ENCODE results near the gene ANKHD1. TPM values are rescaled to one million over a fixed set of nuclear protein-coding genes. Genes with fewer than 3 reads are reported as not detected.

Gene ANKHD1
- total RNA-seq, 1 donor from 2014 or later, result 62.0 TPM

GRCh38 chr5:140509898-140510297, 108.3 kb downstream of the ANKHD1 start:
- no peak for FAIRE-seq

GRCh38 chr5:140513124-140513523, 111.5 kb downstream of the ANKHD1 start:
- FAIRE-seq, result no peak
- DNase-seq (ENCODE audit: low spot score in 2 of 2), result no peak

More at GRCh38 chr5:140509898-140510297, 108.3 kb downstream of the ANKHD1 start:
- DNase-seq (ENCODE audit: low spot score in 2 of 2), result no peak

- FAIRE-seq (no peak), DNase-seq (ENCODE audit: low spot score in 2 of 2) (no peak)
These were observed 122.4 kb downstream of the ANKHD1 start for GRCh38 chr5:140524003-140524402.

- FAIRE-seq (no peak), DNase-seq (ENCODE audit: low spot score in 2 of 2) (no peak)
These were observed 138.6 kb downstream of the ANKHD1 start for GRCh38 chr5:140540227-140540626.

- DNase-seq (ENCODE audit: low spot score in 2 of 2) (no peak), FAIRE-seq (no peak)
These were observed 141.3 kb downstream of the ANKHD1 start for GRCh38 chr5:140542972-140543371.

- no peak for FAIRE-seq
These were observed 143.4 kb downstream of the ANKHD1 start for GRCh38 chr5:140544986-140545385.

GRCh38 chr5:140545606-140546005, 144.0 kb downstream of the ANKHD1 start:
- no peak for DNase-seq (ENCODE audit: low spot score in 2 of 2)
- no peak for FAIRE-seq

More at GRCh38 chr5:140544986-140545385, 143.4 kb downstream of the ANKHD1 start:
- DNase-seq (ENCODE audit: low spot score in 2 of 2), result no peak

- no peak for DNase-seq (ENCODE audit: low spot score in 2 of 2)
- no peak for FAIRE-seq
These were observed 145.3 kb downstream of the ANKHD1 start for GRCh38 chr5:140546851-140547507.

GRCh38 chr5:140547508-140548299, 146.1 kb downstream of the ANKHD1 start, which contains the start of gene EIF4EBP3:
Gene EIF4EBP3, plus strand, starts transcription at chr5:140547662. Its CDS starts 76 bp downstream, at chr5:140547738.
- DNase-seq (ENCODE audit: low spot score in 2 of 2) (peak; percentile 82 to 96), FAIRE-seq (peak; percentile 8)

- DNase-seq (ENCODE audit: low spot score in 2 of 2) (no peak), FAIRE-seq (no peak)
These were observed 146.7 kb downstream of the ANKHD1 start for GRCh38 chr5:140548300-140548688.

- no peak for FAIRE-seq
- DNase-seq (ENCODE audit: low spot score in 2 of 2), result no peak
These were observed 147.2 kb downstream of the ANKHD1 start for GRCh38 chr5:140548791-140549190.

- no peak for FAIRE-seq
- peak in 1 of 2 donors; percentile 25 for DNase-seq (ENCODE audit: low spot score in 2 of 2)
These were observed 147.9 kb downstream of the ANKHD1 start for GRCh38 chr5:140549237-140550144.

- no peak for FAIRE-seq
- no peak for DNase-seq (ENCODE audit: low spot score in 2 of 2)
These were observed 148.8 kb downstream of the ANKHD1 start for GRCh38 chr5:140550147-140551079.

- FAIRE-seq (no peak), DNase-seq (ENCODE audit: low spot score in 2 of 2) (no peak)
These were observed 150.2 kb downstream of the ANKHD1 start for GRCh38 chr5:140551872-140552271.

GRCh38 chr5:140553657-140554056, 152.0 kb downstream of the ANKHD1 start:
- DNase-seq (ENCODE audit: low spot score in 2 of 2), result no peak
- no peak for FAIRE-seq

- DNase-seq (ENCODE audit: low spot score in 2 of 2) (no peak), FAIRE-seq (no peak)
These were observed 152.8 kb downstream of the ANKHD1 start for GRCh38 chr5:140554454-140554853.

- no peak for FAIRE-seq
- DNase-seq (ENCODE audit: low spot score in 2 of 2), result no peak
These were observed 154.2 kb downstream of the ANKHD1 start for GRCh38 chr5:140555747-140556312.

GRCh38 chr5:140556438-140556837, 154.8 kb downstream of the ANKHD1 start:
- FAIRE-seq (no peak), DNase-seq (ENCODE audit: low spot score in 2 of 2) (no peak)

- peak; percentile 84 to 95 for DNase-seq (ENCODE audit: low spot score in 2 of 2)
- no peak for FAIRE-seq
These were observed 155.6 kb downstream of the ANKHD1 start, which contains the start of gene SRA1 for GRCh38 chr5:140557136-140557805. Gene SRA1, minus strand, starts transcription at chr5:140557473. Its CDS starts 21 bp downstream, at chr5:140557452.
